ENCODE measurements around the gene CRYZ.
A peak's percentile ranks its signal among the peaks of the same experiment; 100 is the strongest.

GRCh38 chr1:74771913-74772515 is 39.2 kb upstream of the CRYZ start:
- TF ChIP-seq CTCF (IDR thresholded peaks at IDR 0.05; ENCODE audit: low read depth, low read length) (peak; percentile 45), POLR2A (IDR thresholded peaks at IDR 0.05; ENCODE audit: extremely low read depth, insufficient read length) (no peak), MYC (IDR thresholded peaks at IDR 0.05; ENCODE audit: low read depth, low read length) (0 out of 2 replicates have a peak, but pooled peaks have one; percentile 10)
